KMS-11 (cell line): Measurements from ENCODE around the gene PSMB7.

Source experiments
- H2AFZ ChIP-seq: fragments of 200-600 bp; sonication (generic); 2 replicates; pipeline ENCODE4 v1.6.1; 2016; ENCODE audit warnings: antibody characterized with exemption, mixed run types, low read depth
- H3K27ac ChIP-seq: fragments of 200-600 bp; sonication (generic); 2 replicates; pipeline ENCODE4 v1.6.1; 2016; ENCODE audit warnings: mild to moderate bottlenecking, mixed run types
- H3K27me3 ChIP-seq: fragments of 200-600 bp; sonication (generic); 2 replicates; pipeline ENCODE4 v1.6.1; 2017; ENCODE audit warnings: mild to moderate bottlenecking, low read depth, mixed run types, moderate library complexity; ENCODE audit not compliant: insufficient read depth
- H3K36me3 ChIP-seq: fragments of 200-600 bp; sonication (generic); 2 replicates; pipeline ENCODE4 v1.6.1; 2017; ENCODE audit warnings: mild to moderate bottlenecking, mixed run types; ENCODE audit not compliant: insufficient read depth
- H3K4me1 ChIP-seq: fragments of 200-600 bp; sonication (generic); 2 replicates; pipeline ENCODE4 v1.6.1; 2016; ENCODE audit warnings: mild to moderate bottlenecking, low read depth, mixed run types; ENCODE audit not compliant: poor library complexity, severe bottlenecking
- H3K4me2 ChIP-seq: fragments of 200-600 bp; sonication (generic); 2 replicates; pipeline ENCODE4 v1.7.0; 2016; ENCODE audit warnings: mild to moderate bottlenecking, mixed run types
- H3K4me3 ChIP-seq: fragments of 200-600 bp; sonication (generic); IDR thresholded peaks from 2 replicates; pipeline ENCODE4 v1.6.1; 2017; ENCODE audit warnings: low read depth, low read length, mixed read lengths; ENCODE audit not compliant: insufficient read depth
- H3K79me2 ChIP-seq: fragments of 200-600 bp; sonication (generic); 2 replicates; pipeline ENCODE4 v1.6.1; 2016; ENCODE audit warnings: low read depth, mixed run types; ENCODE audit not compliant: insufficient read depth
- H3K9ac ChIP-seq: fragments of 200-600 bp; sonication (generic); 2 replicates; pipeline ENCODE4 v1.6.1; 2016; ENCODE audit warnings: mild to moderate bottlenecking, mixed run types
- H4K20me1 ChIP-seq: fragments of 200-600 bp; sonication (generic); 2 replicates; pipeline ENCODE4 v1.6.1; 2016; ENCODE audit warnings: mild to moderate bottlenecking, mixed run types; ENCODE audit not compliant: insufficient read depth
- CTCF ChIP-seq: fragments of 200-600 bp; sonication (generic); conservative IDR thresholded peaks from 2 replicates; pipeline ENCODE4 v1.6.1; 2017; ENCODE audit warnings: low read depth, mild to moderate bottlenecking, antibody characterized with exemption, low read length, moderate library complexity, mixed read lengths

The PSMB7 gene

GRCh38 chr9:124447297-124447661 lies 32.0 kb upstream of the PSMB7 start:
- Histone ChIP-seq H3K27me3 (peaks cover 6% of the 10 kb centered on the region; the same call in 1 of the 2 replicates), H3K4me2 (no peak overlapping the region), H3K4me3 (no peak overlapping the region), H4K20me1 (no peaks in the 10 kb centered on the region), H2AFZ (no peak overlapping the region), H3K9ac (no peak overlapping the region), H3K27ac (no peak overlapping the region), H3K36me3 (no peaks in the 10 kb centered on the region), H3K79me2 (no peaks in the 10 kb centered on the region), H3K4me1 (no peaks in the 10 kb centered on the region)
- TF ChIP-seq CTCF: 0 out of 2 replicates have a peak, but pooled peaks have one; percentile 26

GRCh38 chr9:124444166-124444565 lies 28.9 kb upstream of the PSMB7 start:
- no peaks in the 10 kb centered on the region for H3K4me1 ChIP-seq
- H3K27me3 ChIP-seq: no peaks in the 10 kb centered on the region
- no peak overlapping the region for H2AFZ ChIP-seq
- no peaks in the 10 kb centered on the region for H3K36me3 ChIP-seq
- no peak for TF ChIP-seq CTCF
- no peak overlapping the region for H3K4me2 ChIP-seq
- no peak overlapping the region for H3K9ac ChIP-seq
- H3K27ac ChIP-seq: no peak overlapping the region
- no peaks in the 10 kb centered on the region for H4K20me1 ChIP-seq
- H3K79me2 ChIP-seq: no peaks in the 10 kb centered on the region
- no peak overlapping the region for H3K4me3 ChIP-seq

GRCh38 chr9:124443625-124444024 lies 28.4 kb upstream of the PSMB7 start:
- no peaks in the 10 kb centered on the region for H3K79me2 ChIP-seq
- H3K4me2 ChIP-seq: no peak overlapping the region
- TF ChIP-seq CTCF: no peak
- no peaks in the 10 kb centered on the region for H3K4me1 ChIP-seq
- no peak overlapping the region for H3K4me3 ChIP-seq
- H3K27me3 ChIP-seq: no peaks in the 10 kb centered on the region
- no peak overlapping the region for H2AFZ ChIP-seq
- H3K27ac ChIP-seq: no peak overlapping the region
- H3K9ac ChIP-seq: no peak overlapping the region
- H4K20me1 ChIP-seq: no peaks in the 10 kb centered on the region
- H3K36me3 ChIP-seq: no peaks in the 10 kb centered on the region

GRCh38 chr9:124442826-124443225 lies 27.6 kb upstream of the PSMB7 start:
- Histone ChIP-seq H4K20me1 (no peaks in the 10 kb centered on the region), H3K9ac (no peak overlapping the region), H3K36me3 (no peaks in the 10 kb centered on the region), H3K27ac (no peak overlapping the region), H3K4me1 (no peaks in the 10 kb centered on the region), H3K27me3 (no peaks in the 10 kb centered on the region), H3K4me3 (no peak overlapping the region), H3K4me2 (no peak overlapping the region), H2AFZ (no peak overlapping the region), H3K79me2 (no peaks in the 10 kb centered on the region)
- TF ChIP-seq CTCF: no peak

- Histone ChIP-seq H3K4me1 (no peaks in the 10 kb centered on the region), H3K36me3 (no peaks in the 10 kb centered on the region), H3K9ac (no peak overlapping the region), H2AFZ (no peak overlapping the region), H3K4me2 (no peak overlapping the region), H3K79me2 (no peaks in the 10 kb centered on the region), H3K27me3 (no peaks in the 10 kb centered on the region), H4K20me1 (no peaks in the 10 kb centered on the region), H3K4me3 (no peak overlapping the region), H3K27ac (no peak overlapping the region)
- no peak for TF ChIP-seq CTCF
These were observed 27.1 kb upstream of the PSMB7 start for GRCh38 chr9:124442379-124442778.
